ENCODE results near the gene LETMD1. TPM values are rescaled to one million over a fixed set of nuclear protein-coding genes. Genes with fewer than 3 reads are reported as not detected.

Gene LETMD1
- polyA plus RNA-seq, 1 of the 3 experiments (the other 2 are of a cell fraction), result 67.8 TPM

- ChIA-PET CTCF (no interaction called here), POLR2A (no interaction called here)
- Histone ChIP-seq H3K27me3 (ENCODE audit: insufficient read depth) (no peaks in the 10 kb centered on the region), H3K4me2 (no peak overlapping the region), H3K79me2 (ENCODE audit: insufficient read depth) (peaks cover 24% of the 10 kb centered on the region), H4K20me1 (ENCODE audit: insufficient read depth) (peaks cover 16% of the 10 kb centered on the region), H3K9me2 (no peaks in the 10 kb centered on the region), H2AFZ (ENCODE audit: low read depth) (no peak overlapping the region), H3F3A (replicated peaks; ENCODE audit: insufficient read depth) (no peaks in the 10 kb centered on the region), H3K27ac (ENCODE audit: low read depth in 2 of 2, low read length in 1 of 2) (no peak overlapping the region), H3K36me3 (replicated peaks in 1 of 2; ENCODE audit: control insufficient read depth in 1 of 2, insufficient read depth in 2 of 2, low read length in 1 of 2) (peaks cover 0 to 4% of the 10 kb centered on the region in 2 experiments), H3K9me3 (no peaks in the 10 kb centered on the region), H3K4me1 (ENCODE audit: control insufficient read depth in 1 of 2, insufficient read depth in 2 of 2, low read depth in 1 of 2, low read length in 1 of 2) (peaks cover 6 to 7% of the 10 kb centered on the region in 2 experiments; a peak in 3 of 4 replicates), H3K9ac (no peak overlapping the region), H3K4me3 (ENCODE audit: low read depth in 2 of 2, low read length in 1 of 2) (no peak overlapping the region)
- no peak for TF ChIP-seq FOSL2 (IDR thresholded peaks at IDR 0.05; ENCODE audit: borderline replicate concordance, low read depth)
- no peak for TF ChIP-seq USF2 (IDR thresholded peaks at IDR 0.05; ENCODE audit: borderline replicate concordance, low read depth, low read length)
- no peak for TF ChIP-seq USF1 (IDR thresholded peaks at IDR 0.05; ENCODE audit: borderline replicate concordance, low read depth)
- no peak for TF ChIP-seq TAF1 (IDR thresholded peaks at IDR 0.05; ENCODE audit: borderline replicate concordance, low read depth, low read length)
- TF ChIP-seq IRF3 (IDR thresholded peaks at IDR 0.05; ENCODE audit: low read depth, low read length), result no peak
- no peak for TF ChIP-seq NFIC (IDR thresholded peaks at IDR 0.05; ENCODE audit: borderline replicate concordance)
- no peak for TF ChIP-seq EZH2phosphoT487 (IDR thresholded peaks at IDR 0.05; ENCODE audit: borderline replicate concordance, low read depth)
- no peak for TF ChIP-seq REST (IDR thresholded peaks at IDR 0.05; ENCODE audit: low read depth, low read length)
- TF ChIP-seq SIN3A (IDR thresholded peaks at IDR 0.05; ENCODE audit: borderline replicate concordance, low read depth, low read length), result no peak
- TF ChIP-seq TEAD4 (IDR thresholded peaks at IDR 0.05; ENCODE audit: borderline replicate concordance, insufficient read depth), result no peak
- DNase-seq, result no peak
- WGBS (ENCODE audit: low lambda C conversion rate), result 94% methylated on average over 3 of the region's 3 CpGs
Measured at GRCh38 chr12:51085757-51086156, 37.6 kb downstream of the LETMD1 start.
